Thoracic aorta (tissue), 2 donors: ENCODE measurements around the gene PDE9A. TPM values are rescaled to one million over a fixed set of nuclear protein-coding genes. Genes with fewer than 3 reads are reported as not detected.
A peak's percentile ranks its signal among the peaks of the same experiment; 100 is the strongest.

Experiments used
- ATAC-seq: fragments of 150-250 bp; one replicate; pipeline ENCODE4 v1.8.0; 2017; ENCODE audit warnings: low read depth; ENCODE audit not compliant: insufficient number of reproducible peaks, low FRiP score
- DNase-seq: peaks from one replicate; pipeline ENCODE4 v3.0.0-alpha.2; 2020; ENCODE audit warnings: low spot score
- H3K27ac ChIP-seq, 2 donors: fragments of 200-600 bp; sonication (generic); 1 replicate in 1 of 2; 2 replicates in 1 of 2; pipeline ENCODE4 v1.5.1; 2016; ENCODE audit warnings: mild to moderate bottlenecking in 2 of 2, moderate library complexity in 2 of 2
- H3K27me3 ChIP-seq: fragments of 200-600 bp; sonication (generic); replicated peaks from 2 replicates; pipeline ENCODE4 v1.6.0; 2016; ENCODE audit warnings: mild to moderate bottlenecking; ENCODE audit not compliant: insufficient read depth
- H3K36me3 ChIP-seq: fragments of 200-600 bp; sonication (generic); one replicate; pipeline ENCODE4 v1.5.1; 2016
- H3K4me1 ChIP-seq, 2 donors: fragments of 200-600 bp; sonication (generic); 1 replicate in 1 of 2; 2 replicates in 1 of 2; pipeline versions ENCODE4 v1.5.1 to v1.6.0; 2016; ENCODE audit warnings: low read depth in 2 of 2, mild to moderate bottlenecking in 1 of 2; ENCODE audit not compliant: control insufficient read depth in 1 of 2
- H3K4me3 ChIP-seq: fragments of 200-600 bp; sonication (generic); 2 replicates; pipeline ENCODE4 v1.5.1; 2016; ENCODE audit warnings: mild to moderate bottlenecking
- H3K9me3 ChIP-seq: fragments of 200-600 bp; sonication (generic); 2 replicates; pipeline ENCODE4 v1.5.1; 2016
- CTCF ChIP-seq: fragments of 200-600 bp; sonication (generic); IDR thresholded peaks from one replicate; pipeline ENCODE4 v1.5.1; 2019; ENCODE audit warnings: antibody characterized with exemption
- total RNA-seq, 2 donors: library from RNA; depleted of rRNA; stranded (reverse); fragments of >200 nt; gene quantifications; one replicate each; pipeline versions ENCODE4 v1.1.0 to v1.2.3, GENCODE V29; 2016

Gene PDE9A
- total RNA-seq, 2 donors from 2014 or later = 4.2 to 4.7 TPM

GRCh38 chr21:42747746-42748351 lies 94.4 kb downstream of the PDE9A start:
- Histone ChIP-seq H3K27me3 (no peaks in the 10 kb centered on the region), H3K9me3 (no peaks in the 10 kb centered on the region), H3K36me3 (no peaks in the 10 kb centered on the region), H3K4me3 (no peak overlapping the region), H3K27ac (peak overlapping the region in 1 of 2 donors; percentile 35), H3K4me1 (peaks cover 0 to 2% of the 10 kb centered on the region in 2 donors)
- no peak for TF ChIP-seq CTCF
- ATAC-seq = no peak
- DNase-seq = no peak

- Histone ChIP-seq H3K4me3 (no peak overlapping the region), H3K27ac (no peak overlapping the region), H3K9me3 (no peaks in the 10 kb centered on the region), H3K27me3 (no peaks in the 10 kb centered on the region), H3K36me3 (no peaks in the 10 kb centered on the region), H3K4me1 (peaks cover 0 to 2% of the 10 kb centered on the region in 2 donors)
- no peak for DNase-seq
- ATAC-seq = no peak
- TF ChIP-seq CTCF = no peak
These were observed 95.3 kb downstream of the PDE9A start for GRCh38 chr21:42748620-42749176.

- no peaks in the 10 kb centered on the region for H3K27me3 ChIP-seq
- H3K4me1 ChIP-seq = peaks cover 0 to 2% of the 10 kb centered on the region in 2 donors
- no peak overlapping the region for H3K4me3 ChIP-seq
- H3K27ac ChIP-seq = no peak overlapping the region
- H3K9me3 ChIP-seq = no peaks in the 10 kb centered on the region
- no peaks in the 10 kb centered on the region for H3K36me3 ChIP-seq
- no peak for TF ChIP-seq CTCF
- DNase-seq (no peak), ATAC-seq (no peak)
These were observed 97.5 kb downstream of the PDE9A start for GRCh38 chr21:42750737-42751530.

GRCh38 chr21:42751866-42752265 lies 98.4 kb downstream of the PDE9A start:
- Histone ChIP-seq H3K4me3 (no peak overlapping the region), H3K4me1 (peaks cover 0 to 2% of the 10 kb centered on the region in 2 donors), H3K9me3 (no peaks in the 10 kb centered on the region), H3K27ac (no peak overlapping the region), H3K27me3 (no peaks in the 10 kb centered on the region), H3K36me3 (no peaks in the 10 kb centered on the region)
- no peak for TF ChIP-seq CTCF
- DNase-seq (no peak), ATAC-seq (no peak)

- no peak overlapping the region for H3K4me3 ChIP-seq
- TF ChIP-seq CTCF = no peak
- no peaks in the 10 kb centered on the region for H3K36me3 ChIP-seq
- ATAC-seq (no peak), DNase-seq (no peak)
- no peaks in the 10 kb centered on the region for H3K4me1 ChIP-seq
- H3K27me3 ChIP-seq = no peaks in the 10 kb centered on the region
- no peak overlapping the region for H3K27ac ChIP-seq
- no peaks in the 10 kb centered on the region for H3K9me3 ChIP-seq
These were observed 100.4 kb downstream of the PDE9A start for GRCh38 chr21:42753804-42754203.
